Activated naive CD4-positive, alpha-beta T cell treated with Interleukin-2 at 50 U/mL for 16 hours (primary cell): ENCODE data around the gene CDK9.
"Not testable (repeated sequence)": the region's sequence is repeated elsewhere in the genome, so short reads cannot be mapped to it uniquely, and the experiment has no call there.

Source experiments
- DNase-seq: peaks from one replicate; pipeline ENCODE4 v3.0.0-alpha.2; 2020

Gene CDK9

GRCh38 chr9:127780909-127781308, 4.9 kb upstream of the CDK9 start:
- not testable (repeated sequence) for DNase-seq

GRCh38 chr9:127781806-127782205, 4.0 kb upstream of the CDK9 start:
- DNase-seq, result no peak

DNA sequence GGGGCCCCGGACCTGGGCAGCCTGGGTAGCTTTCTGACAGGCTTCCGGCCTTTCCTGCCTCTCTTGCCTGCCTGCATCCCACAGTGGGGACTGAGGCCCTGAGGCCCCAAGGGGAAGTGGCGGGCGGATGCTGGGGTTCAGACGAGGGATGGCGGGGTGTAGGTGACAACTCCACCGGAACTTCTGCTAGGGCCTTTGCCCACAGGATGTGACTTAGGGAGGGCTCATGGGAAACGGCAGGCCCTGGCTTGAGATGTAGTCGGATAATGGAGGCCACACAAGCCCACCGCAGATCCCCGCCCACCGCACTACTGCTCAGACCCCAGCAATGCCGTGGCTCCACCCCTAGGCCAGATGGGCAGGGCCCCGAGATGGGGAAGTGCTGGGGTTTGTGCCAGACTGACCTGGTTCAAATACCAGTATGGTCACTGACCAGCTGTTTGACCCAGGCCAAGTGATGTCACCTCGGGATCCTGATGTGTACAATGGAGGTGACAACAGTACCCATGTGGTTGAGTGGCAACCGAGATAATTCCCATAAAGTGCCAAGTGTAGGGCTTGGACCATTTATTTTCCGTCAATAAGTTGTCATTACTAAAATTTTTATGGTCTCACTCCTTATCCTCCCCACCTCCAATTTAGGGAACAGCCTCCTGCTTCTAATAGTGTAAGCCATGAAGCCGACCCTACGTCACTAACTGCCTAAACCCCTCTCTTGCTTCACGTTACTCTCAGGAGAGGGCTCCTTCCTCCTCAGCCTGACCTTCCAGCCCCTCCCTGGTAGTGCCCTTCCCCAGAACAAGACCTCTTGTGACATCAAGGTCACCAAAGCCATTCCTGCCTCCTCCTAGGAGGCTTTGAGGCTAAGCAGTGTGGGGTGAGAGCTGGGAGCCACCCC, 2.5 kb upstream of the CDK9 start:
- DNase-seq, result peak; percentile 64

GRCh38 chr9:127785023-127785932, 556 bp upstream of the CDK9 start:
- peak; percentile 91 for DNase-seq

DNA sequence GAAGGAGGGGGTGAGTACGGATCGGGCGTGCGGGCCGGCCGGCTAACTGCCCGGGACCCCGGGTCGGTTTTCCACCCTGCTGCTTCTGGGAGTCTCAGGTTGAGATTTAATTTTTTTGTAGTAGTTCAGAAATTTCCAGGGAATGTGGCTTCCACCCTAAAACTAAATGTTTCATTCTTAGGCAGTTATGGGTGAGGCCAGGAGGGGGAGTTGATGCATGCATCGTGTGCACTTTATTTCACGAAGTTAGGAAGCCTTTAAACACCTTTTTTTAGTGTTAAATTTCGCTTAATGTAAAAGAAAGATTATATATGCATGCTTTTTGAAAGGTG, 905 bp downstream of the CDK9 start:
- no peak for DNase-seq

GRCh38 chr9:127788337-127789011, 2.6 kb downstream of the CDK9 start:
- DNase-seq, result peak; percentile 78

GRCh38 chr9:127789179-127789578, 3.3 kb downstream of the CDK9 start:
- DNase-seq, result no peak

- no peak for DNase-seq
Observed at GRCh38 chr9:127790094-127790855, 4.4 kb downstream of the CDK9 start.

DNA sequence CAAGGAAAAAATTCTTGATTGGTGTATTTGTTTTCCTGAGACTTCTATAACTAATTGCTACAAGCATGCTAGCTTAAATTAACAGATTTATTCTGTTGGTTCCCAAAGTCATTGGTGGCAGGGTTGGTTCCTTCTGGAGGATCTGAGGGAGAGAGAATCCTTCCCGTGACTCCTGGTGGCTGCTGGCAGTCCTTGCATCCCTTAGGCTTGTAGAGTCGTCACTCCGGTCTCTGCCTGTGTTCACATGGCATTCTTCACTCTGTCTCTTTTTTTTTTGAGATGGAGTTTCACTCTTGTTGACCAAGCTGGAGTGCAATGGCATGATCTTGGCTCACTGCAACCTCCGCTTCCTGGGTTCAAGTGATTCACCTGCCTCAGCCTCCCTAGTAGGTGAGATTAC, 5.3 kb downstream of the CDK9 start:
- no peak for DNase-seq

DNA sequence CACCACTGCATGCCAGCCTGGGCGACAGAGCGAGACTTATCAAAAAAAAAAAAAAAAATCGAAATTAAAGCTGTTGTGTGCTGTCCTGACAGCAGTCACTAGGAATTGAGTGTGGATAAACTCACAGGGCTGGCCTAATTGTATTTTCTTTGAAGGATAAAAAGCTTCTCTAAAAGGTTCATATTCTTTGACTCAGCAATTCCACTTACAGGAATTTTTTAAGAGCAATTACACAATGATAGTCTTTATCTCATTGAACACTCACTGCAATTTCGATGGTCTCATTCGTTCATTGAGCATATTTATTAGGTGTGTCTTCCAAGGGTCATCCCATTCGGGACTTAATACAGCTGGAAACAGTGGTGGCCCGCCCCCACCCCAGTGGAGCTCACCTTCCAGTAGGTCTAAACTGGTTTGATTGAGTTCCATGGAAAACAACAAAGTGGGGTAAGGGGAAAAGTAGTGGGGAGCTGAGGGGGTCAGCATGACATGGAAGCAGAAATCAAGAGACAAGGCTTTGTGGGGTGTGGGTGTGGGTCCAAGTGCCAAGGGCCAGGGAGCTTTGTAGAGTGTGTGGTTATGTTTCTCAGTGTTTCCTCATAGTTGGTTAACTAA, 6.7 kb downstream of the CDK9 start:
- DNase-seq, result no peak

- DNase-seq, result no peak
Observed at GRCh38 chr9:127793093-127793708, 7.4 kb downstream of the CDK9 start.

GRCh38 chr9:127794001-127794791, 8.4 kb downstream of the CDK9 start:
- no peak for DNase-seq

GRCh38 chr9:127796225-127796813, 10.5 kb downstream of the CDK9 start:
- DNase-seq, result no peak

DNA sequence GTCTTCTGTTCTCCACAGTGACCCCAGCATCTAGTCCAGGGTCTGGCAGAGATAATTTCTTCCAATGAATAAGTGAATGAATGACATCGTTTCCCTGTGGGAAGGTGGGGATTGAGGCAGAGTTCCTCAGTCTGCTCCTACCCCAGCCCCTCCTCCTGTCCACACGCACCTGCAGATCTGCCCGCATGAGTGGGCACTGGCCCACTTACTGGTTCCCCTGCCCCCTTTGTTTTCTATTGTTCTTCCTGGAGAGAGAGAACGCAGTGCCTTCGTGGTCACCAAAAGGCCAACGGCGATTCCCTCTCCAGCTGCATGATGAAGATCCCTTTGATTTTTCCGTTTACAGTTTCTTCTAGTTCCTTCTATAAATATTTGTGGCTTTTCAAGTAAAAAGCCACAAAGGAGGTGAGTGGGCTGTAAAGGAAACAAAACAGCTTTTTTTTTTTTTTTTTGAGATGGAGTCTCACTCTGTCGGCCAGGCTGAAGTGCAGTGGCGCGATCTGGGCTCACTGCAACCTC, 11.1 kb downstream of the CDK9 start:
- no peak for DNase-seq

DNA sequence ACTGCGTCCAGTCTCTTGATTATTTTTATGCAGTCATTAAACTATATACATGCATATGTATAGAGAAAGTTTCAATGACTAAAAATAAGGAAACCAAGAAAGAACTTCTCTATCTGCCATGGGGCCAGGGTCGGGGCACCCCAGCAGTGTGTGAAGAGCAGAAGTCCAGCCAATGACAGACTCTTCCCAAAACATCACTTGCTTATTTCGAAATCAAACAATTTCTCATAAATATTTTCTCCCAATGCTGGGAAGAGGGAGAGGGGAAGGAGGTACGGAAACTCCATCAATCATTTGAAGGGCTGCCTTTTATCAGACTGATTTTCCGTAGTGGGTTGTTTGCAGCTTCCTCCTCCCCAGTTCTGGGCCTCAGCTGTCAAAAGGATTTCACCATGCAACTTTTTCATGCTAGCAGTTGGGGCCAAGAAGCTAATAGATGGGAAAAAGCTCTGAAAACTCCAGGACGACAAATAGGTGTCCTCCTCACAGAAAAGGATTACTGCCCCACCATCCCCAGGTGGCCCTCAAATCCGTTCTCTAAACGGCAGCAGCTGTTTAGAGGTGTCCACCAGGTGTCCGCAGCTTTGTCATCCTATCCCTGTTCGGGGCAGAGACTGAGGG, 16.2 kb downstream of the CDK9 start:
- no peak for DNase-seq

GRCh38 chr9:127802576-127803443, 17.0 kb downstream of the CDK9 start, which contains the start of gene FPGS:
TSS of gene FPGS (plus strand) at chr9:127802882. CDS start at chr9:127802925, 43 bp downstream.
- peak; percentile 83 for DNase-seq

DNA sequence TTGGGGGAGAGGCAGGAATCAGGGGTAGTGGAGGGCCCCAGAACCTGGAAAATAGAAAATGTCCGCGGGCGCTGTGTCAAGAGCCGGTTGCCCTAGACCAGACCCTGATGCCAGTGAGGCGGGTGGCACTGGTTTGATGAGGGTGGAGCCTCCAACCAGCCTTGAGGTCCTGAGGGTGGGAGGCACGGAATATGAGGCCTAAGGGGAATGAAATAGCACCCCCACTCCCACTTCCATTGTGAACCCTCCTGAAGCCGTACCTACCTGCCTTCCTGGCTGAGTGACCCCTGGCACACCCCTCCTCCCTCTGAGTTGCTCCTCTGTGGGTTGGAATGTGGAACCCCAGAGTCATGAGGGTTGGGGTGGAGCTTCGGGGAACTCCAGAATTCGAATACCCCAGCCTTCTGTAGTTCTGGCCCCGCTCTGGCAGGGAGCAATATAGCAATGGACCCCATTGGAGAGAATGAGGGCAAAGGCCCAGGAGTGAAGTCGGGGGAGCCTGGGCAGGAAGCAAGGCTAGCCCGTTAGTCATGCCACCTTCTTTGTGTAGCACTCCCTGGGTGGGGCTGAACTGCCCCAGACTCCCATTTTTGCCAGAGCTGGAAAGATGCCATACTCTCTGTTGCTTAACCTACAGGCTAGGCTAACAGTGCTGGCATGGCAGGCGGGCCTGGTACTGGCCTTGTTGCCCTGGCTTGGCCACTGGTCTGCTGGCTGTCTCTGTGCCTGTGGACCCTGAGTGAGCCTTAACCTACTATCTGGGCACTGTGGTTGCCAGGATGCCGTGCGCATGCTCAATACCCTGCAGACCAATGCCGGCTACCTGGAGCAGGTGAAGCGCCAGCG, 17.9 kb downstream of the CDK9 start:
- DNase-seq, result peak; percentile 29
